ENCODE measurements around the gene AHCTF1. TPM values are rescaled to one million over a fixed set of nuclear protein-coding genes. Genes with fewer than 3 reads are reported as not detected.

The AHCTF1 gene
- total RNA-seq, 1 experiment from 2014 or later = 44.3 TPM

DNA sequence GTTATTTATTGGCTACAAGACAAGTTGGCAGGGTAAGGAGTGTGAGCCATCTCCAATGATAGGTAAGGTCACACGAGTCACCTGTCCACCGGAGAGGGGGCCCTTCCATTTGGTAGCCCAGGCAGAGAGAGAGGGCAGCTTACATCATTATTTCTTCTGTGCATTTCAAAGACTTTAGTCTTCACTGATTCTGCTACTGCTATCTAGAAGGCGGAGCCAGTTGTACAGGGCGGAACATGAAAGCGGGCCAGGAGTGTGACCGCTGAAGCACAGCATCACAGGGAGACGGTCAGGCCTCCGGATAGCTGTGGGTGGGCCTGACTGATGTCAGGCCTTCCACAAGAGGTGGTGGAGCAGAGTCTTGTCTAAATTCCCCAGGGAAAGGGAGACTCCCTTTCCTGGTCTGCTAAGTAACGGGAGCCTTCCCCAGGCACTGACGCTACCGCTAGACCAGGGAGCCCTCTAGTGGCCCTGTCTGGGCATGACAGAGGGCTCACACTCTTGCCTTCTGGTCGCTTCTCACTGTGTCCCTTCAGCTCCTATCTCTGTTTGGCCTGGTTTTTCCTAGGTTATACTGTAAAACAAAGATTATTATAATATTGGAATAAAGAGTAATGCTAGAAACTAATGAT, 39.5 kb upstream of the AHCTF1 start:
- H2BK15ac ChIP-seq (ENCODE audit: low read depth, low read length) = no peak overlapping the region
- no peaks in the 10 kb centered on the region for H3K4me1 ChIP-seq (ENCODE audit: insufficient read depth, low read length)
- Mint-ChIP-seq H3K4me3 (no peak overlapping the region), H3K9me3 (peaks cover 67 to 70% of the 10 kb centered on the region in 2 experiments), H3K27ac (peak overlapping the region in 1 of 3 experiments; percentile 78; a peak in 2 of 7 replicates), H3K4me1 (no peaks in the 10 kb centered on the region), H3K27me3 (ENCODE audit: low read depth) (no peaks in the 10 kb centered on the region; the same call in 1 of the 2 replicates), H3K36me3 (ENCODE audit: insufficient read depth in 1 of 3, low read depth in 3 of 3) (peaks cover 72 to 86% (median 80%) of the 10 kb centered on the region in 3 experiments)
- H3K4ac ChIP-seq (ENCODE audit: low read depth, low read length) = no peak overlapping the region
- H3T11ph ChIP-seq (ENCODE audit: low read length) = no peak overlapping the region
- no peak overlapping the region for H3K56ac ChIP-seq (ENCODE audit: insufficient read length, low read depth, low read length)
- DNase-seq = peak; percentile 73
- no peak overlapping the region for H3K4me2 ChIP-seq (ENCODE audit: insufficient read depth, insufficient read length, low read length)
- H3K27me3 ChIP-seq (ENCODE audit: insufficient read depth, low read length) = no peaks in the 10 kb centered on the region
- no peak overlapping the region for H3K27ac ChIP-seq (ENCODE audit: insufficient read length, low read depth, low read length)
- no peak overlapping the region for H3K23ac ChIP-seq (ENCODE audit: insufficient read length, low read depth, low read length)
- H3K79me1 ChIP-seq (ENCODE audit: insufficient read depth, low read depth, low read length, poor library complexity, severe bottlenecking) = peaks cover 2% of the 10 kb centered on the region
- H3K9me3 ChIP-seq (ENCODE audit: control insufficient read depth, low read depth, low read length) = peaks cover 24% of the 10 kb centered on the region
- no peak overlapping the region for H4K5ac ChIP-seq (ENCODE audit: insufficient read length, low read depth, low read length)
- WGBS (ENCODE audit: extremely low coverage, insufficient read length, low lambda C conversion rate) = no CpG with 5 or more reads among the region's 12 CpGs
- H4K8ac ChIP-seq (replicated peaks; ENCODE audit: insufficient read length, low read depth, low read length) = no peak overlapping the region
- H3K79me2 ChIP-seq (ENCODE audit: insufficient read depth, low read length) = no peaks in the 10 kb centered on the region
- TF ChIP-seq, protein P1, sequence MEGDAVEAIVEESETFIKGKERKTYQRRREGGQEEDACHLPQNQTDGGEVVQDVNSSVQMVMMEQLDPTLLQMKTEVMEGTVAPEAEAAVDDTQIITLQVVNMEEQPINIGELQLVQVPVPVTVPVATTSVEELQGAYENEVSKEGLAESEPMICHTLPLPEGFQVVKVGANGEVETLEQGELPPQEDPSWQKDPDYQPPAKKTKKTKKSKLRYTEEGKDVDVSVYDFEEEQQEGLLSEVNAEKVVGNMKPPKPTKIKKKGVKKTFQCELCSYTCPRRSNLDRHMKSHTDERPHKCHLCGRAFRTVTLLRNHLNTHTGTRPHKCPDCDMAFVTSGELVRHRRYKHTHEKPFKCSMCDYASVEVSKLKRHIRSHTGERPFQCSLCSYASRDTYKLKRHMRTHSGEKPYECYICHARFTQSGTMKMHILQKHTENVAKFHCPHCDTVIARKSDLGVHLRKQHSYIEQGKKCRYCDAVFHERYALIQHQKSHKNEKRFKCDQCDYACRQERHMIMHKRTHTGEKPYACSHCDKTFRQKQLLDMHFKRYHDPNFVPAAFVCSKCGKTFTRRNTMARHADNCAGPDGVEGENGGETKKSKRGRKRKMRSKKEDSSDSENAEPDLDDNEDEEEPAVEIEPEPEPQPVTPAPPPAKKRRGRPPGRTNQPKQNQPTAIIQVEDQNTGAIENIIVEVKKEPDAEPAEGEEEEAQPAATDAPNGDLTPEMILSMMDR (conservative IDR thresholded peaks at IDR 0.05) = peak; percentile 84
- H2AFZ ChIP-seq (ENCODE audit: low read length) = no peak overlapping the region
- no peak overlapping the region for H2BK12ac ChIP-seq (ENCODE audit: insufficient read length, low read depth, low read length)
- no peak overlapping the region for H2BK5ac ChIP-seq (ENCODE audit: insufficient read length, low read length)
- no peak overlapping the region for H2AK5ac ChIP-seq (ENCODE audit: insufficient read length, low read length)
- no peak overlapping the region for H4K91ac ChIP-seq (ENCODE audit: insufficient read length, low read depth, low read length)
- H3K14ac ChIP-seq (ENCODE audit: insufficient read depth, low read length) = no peak overlapping the region
- no peak overlapping the region for H3K9ac ChIP-seq (ENCODE audit: extremely low read depth, insufficient read length, low read length)
- H2BK120ac ChIP-seq (ENCODE audit: low read depth, low read length, poor library complexity, severe bottlenecking) = no peak overlapping the region
- H2BK20ac ChIP-seq (ENCODE audit: low read depth, low read length, poor library complexity, severe bottlenecking) = no peak overlapping the region
- H3K18ac ChIP-seq (ENCODE audit: insufficient read length, low read depth, low read length) = no peak overlapping the region
- no peaks in the 10 kb centered on the region for H3K23me2 ChIP-seq (ENCODE audit: insufficient read length, low read depth, low read length, poor library complexity, severe bottlenecking)
- H4K20me1 ChIP-seq (ENCODE audit: control insufficient read depth, insufficient read depth, insufficient read length) = no peaks in the 10 kb centered on the region

Data from H9 (cell line).